GM23338 (cell line): ENCODE data around the gene RAP1GAP.

Source experiments
- CREB1 ChIP-seq: fragments of 250-450 bp; sonication (Bioruptor Pico); IDR thresholded peaks from 2 replicates; pipeline ENCODE4 v1.5.0; 2020; ENCODE audit warnings: low read depth, mild to moderate bottlenecking, moderate library complexity
- CTCF ChIP-seq, 2 experiments: fragments of 200-600 bp in 1 of 2; sonication (generic) in 1 of 2; conservative IDR thresholded peaks; 2 replicates each; pipeline versions ENCODE4 v1.5.1 to v1.6.1; 2016 to 2017; ENCODE audit warnings: antibody characterized with exemption in 2 of 2, low read depth in 2 of 2, mild to moderate bottlenecking in 2 of 2, moderate library complexity in 1 of 2
- ETS1 ChIP-seq: IDR thresholded peaks from 2 replicates; pipeline ENCODE4 v1.6.1; 2016; ENCODE audit warnings: antibody characterized with exemption
- EZH2 ChIP-seq: fragments of 200-600 bp; sonication (generic); IDR thresholded peaks from one replicate; pipeline ENCODE4 v1.8.0; 2017; ENCODE audit warnings: antibody characterized with exemption, mild to moderate bottlenecking, low read depth; ENCODE audit not compliant: unreplicated experiment
- EZH2phosphoT487 ChIP-seq: fragments of 200-600 bp; sonication (generic); IDR thresholded peaks from one replicate; pipeline ENCODE4 v1.8.1; 2018; ENCODE audit warnings: antibody characterized with exemption; ENCODE audit not compliant: unreplicated experiment
- POLR2AphosphoS5 ChIP-seq: IDR thresholded peaks from 2 replicates; pipeline ENCODE4 v1.6.1; 2016; ENCODE audit warnings: antibody characterized with exemption, low read depth
- REST ChIP-seq: IDR thresholded peaks from one replicate; pipeline ENCODE4 v1.6.1; 2018; ENCODE audit warnings: antibody characterized with exemption; ENCODE audit not compliant: unreplicated experiment
- STAT1 ChIP-seq: IDR thresholded peaks from one replicate; pipeline ENCODE4 v1.6.1; 2016; ENCODE audit warnings: antibody characterized with exemption; ENCODE audit not compliant: unreplicated experiment
- ZNF114 ChIP-seq: fragments of 250-450 bp; sonication (Bioruptor Pico); IDR thresholded peaks from 2 replicates; pipeline ENCODE4 v1.5.0; 2020; ENCODE audit warnings: mild to moderate bottlenecking, moderate library complexity

- no peak for TF ChIP-seq REST
- TF ChIP-seq EZH2phosphoT487: no peak
- no peak for TF ChIP-seq CTCF (conservative IDR thresholded peaks at IDR 0.05; ENCODE audit: low read depth in 2 of 2)
- no peak for TF ChIP-seq EZH2
- TF ChIP-seq POLR2AphosphoS5: no peak
- no peak for TF ChIP-seq STAT1
- no peak for TF ChIP-seq ZNF114 (CRISPR knock-in tag)
- no peak for TF ChIP-seq CREB1
- no peak for TF ChIP-seq ETS1
Observed at GRCh38 chr1:21585037-21585436, 84.1 kb downstream of the RAP1GAP start.
